Prostate gland (tissue), 2 donors: ENCODE data around the gene MYO5B.

Experiments
- POLR2A ChIP-seq: fragments of 450-650 bp; IDR thresholded peaks from one replicate; pipeline ENCODE4 v1.6.1; 2016; ENCODE audit warnings: antibody characterized with exemption, mild to moderate bottlenecking
- TF ChIP-seq, protein P1 (sequence below), 4 experiments: fragments of 200-600 bp in 2 of 4; fragments of 450-650 bp in 2 of 4; sonication (generic) in 2 of 4; IDR thresholded peaks; 1 replicate in 3 of 4; 2 replicates in 1 of 4; pipeline ENCODE4 v1.5.1; 2016 to 2019; ENCODE audit warnings: antibody characterized with exemption in 4 of 4, mild to moderate bottlenecking in 2 of 4, moderate library complexity in 2 of 4

DNA sequence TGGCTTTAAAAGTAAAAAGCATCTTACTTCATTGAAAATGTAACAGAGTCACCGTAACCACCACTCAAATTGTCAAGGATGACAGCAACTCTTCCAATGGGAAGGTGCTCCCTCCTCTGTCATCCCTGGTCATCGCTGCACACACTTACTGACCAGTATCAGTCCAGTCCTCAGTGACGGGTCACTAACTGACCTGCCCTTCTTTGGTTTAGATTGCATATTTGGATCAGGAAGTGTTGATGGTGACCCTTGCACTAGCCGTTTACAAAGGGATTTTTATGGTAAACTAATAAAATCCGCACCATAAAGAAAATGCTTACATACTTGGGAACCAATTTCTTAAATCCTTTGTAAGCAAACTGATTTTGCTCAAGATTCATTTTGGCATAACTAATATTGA is 239.7 kb downstream of the MYO5B start:
- TF ChIP-seq, protein P1, sequence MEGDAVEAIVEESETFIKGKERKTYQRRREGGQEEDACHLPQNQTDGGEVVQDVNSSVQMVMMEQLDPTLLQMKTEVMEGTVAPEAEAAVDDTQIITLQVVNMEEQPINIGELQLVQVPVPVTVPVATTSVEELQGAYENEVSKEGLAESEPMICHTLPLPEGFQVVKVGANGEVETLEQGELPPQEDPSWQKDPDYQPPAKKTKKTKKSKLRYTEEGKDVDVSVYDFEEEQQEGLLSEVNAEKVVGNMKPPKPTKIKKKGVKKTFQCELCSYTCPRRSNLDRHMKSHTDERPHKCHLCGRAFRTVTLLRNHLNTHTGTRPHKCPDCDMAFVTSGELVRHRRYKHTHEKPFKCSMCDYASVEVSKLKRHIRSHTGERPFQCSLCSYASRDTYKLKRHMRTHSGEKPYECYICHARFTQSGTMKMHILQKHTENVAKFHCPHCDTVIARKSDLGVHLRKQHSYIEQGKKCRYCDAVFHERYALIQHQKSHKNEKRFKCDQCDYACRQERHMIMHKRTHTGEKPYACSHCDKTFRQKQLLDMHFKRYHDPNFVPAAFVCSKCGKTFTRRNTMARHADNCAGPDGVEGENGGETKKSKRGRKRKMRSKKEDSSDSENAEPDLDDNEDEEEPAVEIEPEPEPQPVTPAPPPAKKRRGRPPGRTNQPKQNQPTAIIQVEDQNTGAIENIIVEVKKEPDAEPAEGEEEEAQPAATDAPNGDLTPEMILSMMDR (IDR thresholded peaks at IDR 0.05) = no peak
- no peak for TF ChIP-seq POLR2A
